WTC11 (cell line): Measurements from ENCODE around the gene ZBP1. TPM values are rescaled to one million over a fixed set of nuclear protein-coding genes. Genes with fewer than 3 reads are reported as not detected.
A peak's percentile ranks its signal among the peaks of the same experiment; 100 is the strongest.

Experiments used
- ATAC-seq: fragments of 200-7000 bp; cut with Tn5 transposase; 2 replicates; pipeline ENCODE4 v1.10.0; 2021; ENCODE audit warnings: mild to moderate bottlenecking, moderate library complexity
- CTCF ChIA-PET: fragments of 300-600 bp; sonication (Branson Sonifier 250); formaldehyde crosslinking; loops from one replicate; lab custom pipeline; 2021; ENCODE audit warnings: antibody characterized with exemption; lab: Charles Lee
- POLR2A ChIA-PET: fragments of 350-600 bp; sonication (Branson Sonifier 250); formaldehyde crosslinking; loops from one replicate; lab custom pipeline; 2021; ENCODE audit warnings: antibody characterized with exemption; lab: Charles Lee
- DNase-seq: peaks from one replicate; pipeline ENCODE4 v3.0.0; 2021; ENCODE audit warnings: low spot score
- H3K27ac Mint-ChIP-seq: 2 replicates; pipeline ENCODE4 v1.8.0; 2021; ENCODE audit warnings: mixed read lengths
- H3K27me3 Mint-ChIP-seq: 2 replicates; pipeline ENCODE4 v1.8.0; 2021; ENCODE audit warnings: low read depth, mild to moderate bottlenecking, moderate library complexity, mixed read lengths
- H3K36me3 Mint-ChIP-seq: 2 replicates; pipeline ENCODE4 v1.8.0; 2021; ENCODE audit warnings: mixed read lengths
- H3K4me1 Mint-ChIP-seq: 2 replicates; pipeline ENCODE4 v1.8.0; 2022; ENCODE audit warnings: mixed read lengths
- H3K4me3 Mint-ChIP-seq: 2 replicates; pipeline ENCODE4 v1.8.0; 2021; ENCODE audit warnings: mild to moderate bottlenecking, moderate library complexity, mixed read lengths
- H3K9me3 Mint-ChIP-seq: 2 replicates; pipeline ENCODE4 v1.8.0; 2021; ENCODE audit warnings: mixed read lengths
- CREM ChIP-seq: sonication (generic); formaldehyde crosslinking; IDR thresholded peaks from 2 replicates; pipeline ENCODE4 v1.8.1; 2022; ENCODE audit warnings: mild to moderate bottlenecking, missing genetic modification reagents, moderate library complexity
- GTF2I ChIP-seq: fragments of 250-450 bp; sonication (Bioruptor Pico); conservative IDR thresholded peaks from 2 replicates; pipeline ENCODE4 v1.4.0; 2021; ENCODE audit warnings: mild to moderate bottlenecking
- JUN ChIP-seq: sonication (generic); formaldehyde crosslinking; IDR thresholded peaks from 2 replicates; pipeline ENCODE4 v1.8.0; 2023; ENCODE audit warnings: mild to moderate bottlenecking, missing genetic modification reagents
- MYBL2 ChIP-seq: sonication (generic); formaldehyde crosslinking; IDR thresholded peaks from 2 replicates; pipeline ENCODE4 v1.8.1; 2023; ENCODE audit warnings: mild to moderate bottlenecking, moderate library complexity, missing genetic modification reagents
- NFATC4 ChIP-seq: fragments of 250-450 bp; sonication (Bioruptor Pico); IDR thresholded peaks from 2 replicates; pipeline ENCODE4 v1.9.0; 2021; ENCODE audit warnings: mild to moderate bottlenecking
- SMAD4 ChIP-seq: sonication (generic); formaldehyde crosslinking; IDR thresholded peaks from 2 replicates; pipeline ENCODE4 v1.8.0; 2022; ENCODE audit warnings: mild to moderate bottlenecking, missing genetic modification reagents
- ZNF416 ChIP-seq: fragments of 250-450 bp; sonication (Bioruptor Pico); IDR thresholded peaks from 2 replicates; pipeline ENCODE4 v1.9.0; 2021; ENCODE audit warnings: mild to moderate bottlenecking, inconsistent platforms
- ZNF423 ChIP-seq: fragments of 250-450 bp; sonication (Bioruptor Pico); IDR thresholded peaks from 2 replicates; pipeline ENCODE4 v2.1.2; 2022; ENCODE audit warnings: mild to moderate bottlenecking, moderate library complexity
- total RNA-seq: library from RNA; stranded (reverse); gene quantifications from 3 replicates; pipeline ENCODE4 v1.2.3, GENCODE V29; 2021
- TF ChIP-seq, protein P1 (sequence below): sonication (generic); formaldehyde crosslinking; IDR thresholded peaks from 2 replicates; pipeline ENCODE4 v1.8.0; 2022; ENCODE audit warnings: mild to moderate bottlenecking, missing genetic modification reagents
- TF ChIP-seq, protein P2 (sequence below): sonication (generic); formaldehyde crosslinking; IDR thresholded peaks from 2 replicates; pipeline ENCODE4 v1.8.1; 2023; ENCODE audit warnings: mild to moderate bottlenecking, moderate library complexity, missing genetic modification reagents
- TF ChIP-seq, protein P3 (sequence below): sonication (generic); formaldehyde crosslinking; IDR thresholded peaks from 2 replicates; pipeline ENCODE4 v1.8.1; 2023; ENCODE audit warnings: mild to moderate bottlenecking, missing genetic modification reagents
- TF ChIP-seq, protein P4 (sequence below): sonication (generic); formaldehyde crosslinking; IDR thresholded peaks from 2 replicates; pipeline ENCODE4 v1.8.0; 2022; ENCODE audit warnings: missing genetic modification reagents
- TF ChIP-seq, protein P5 (sequence below): sonication (generic); formaldehyde crosslinking; IDR thresholded peaks from 2 replicates; pipeline ENCODE4 v1.8.0; 2022; ENCODE audit warnings: mild to moderate bottlenecking, missing genetic modification reagents
- TF ChIP-seq, protein P6 (sequence below): sonication (generic); formaldehyde crosslinking; IDR thresholded peaks from 2 replicates; pipeline ENCODE4 v1.8.1; 2023; ENCODE audit warnings: mild to moderate bottlenecking, missing genetic modification reagents, moderate library complexity
- TF ChIP-seq, protein P7 (sequence below): fragments of 200-600 bp; IDR thresholded peaks from 2 replicates; pipeline ENCODE4 v1.8.0; 2022; ENCODE audit warnings: antibody characterized with exemption
- TF ChIP-seq, protein P8 (sequence below): fragments of 250-450 bp; sonication (Bioruptor Pico); IDR thresholded peaks from 2 replicates; pipeline ENCODE4 v2.1.2; 2022; ENCODE audit warnings: mild to moderate bottlenecking, moderate library complexity

ZBP1 gene
- total RNA-seq, 1 experiment from 2014 or later = not detected

DNA sequence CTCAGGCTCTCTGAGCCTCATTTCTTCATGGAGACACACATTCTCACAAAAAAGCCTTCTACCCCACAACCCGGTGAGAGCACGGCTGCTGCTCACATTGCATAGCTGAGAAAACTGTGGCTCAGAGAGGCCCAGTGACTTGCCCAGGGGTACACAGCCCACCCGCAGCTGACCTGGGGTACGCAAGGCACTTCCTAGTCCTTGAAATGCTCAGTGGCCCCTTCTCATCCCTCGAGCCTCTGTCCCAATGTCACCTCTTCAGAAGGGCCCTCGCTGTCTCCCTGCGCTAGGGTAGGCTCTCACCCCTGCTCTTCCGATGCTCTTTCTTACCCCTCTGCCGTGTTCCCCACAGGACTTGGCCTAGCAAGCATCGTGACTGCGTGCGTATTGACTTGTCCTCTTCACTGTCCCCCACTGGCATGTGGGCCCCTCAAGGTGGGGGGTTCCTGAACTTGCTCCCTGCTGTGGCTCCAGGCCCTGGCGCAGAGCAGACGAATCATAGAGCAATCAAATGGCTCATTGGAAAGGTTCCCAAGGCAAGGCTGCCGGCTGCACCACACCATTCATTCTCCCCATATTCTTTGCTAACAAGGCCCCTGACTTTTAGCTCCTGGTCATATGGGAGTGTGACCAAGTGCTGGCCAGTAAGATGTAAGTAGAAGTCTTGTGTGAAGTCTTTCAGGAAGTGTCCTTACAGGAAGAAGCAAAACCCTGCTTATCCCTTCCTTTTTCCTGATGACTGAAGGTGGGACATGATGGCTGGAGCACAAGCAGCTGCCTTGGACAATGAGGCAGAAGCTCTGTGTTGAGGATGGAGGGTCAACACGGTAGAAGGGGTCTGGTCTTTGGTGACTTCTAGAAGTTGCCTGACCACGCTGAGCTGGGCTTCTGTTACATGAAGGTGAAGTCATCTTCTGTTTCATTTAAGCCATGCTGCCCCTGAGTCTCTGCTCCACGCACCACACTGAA, 36.7 kb downstream of the ZBP1 start:
- ChIA-PET POLR2A (no interaction called here), CTCF (interaction anchor here (0.7 to 1.5 kb wide), 7 partner anchors 9 to 113 kb away, joined by 3 to 4 read pairs (median 3); no protein-coding TSS in a partner anchor)
- no peak overlapping the region for H3K4me3 Mint-ChIP-seq
- no peak for DNase-seq
- TF ChIP-seq SMAD4 (CRISPR knock-in tag) (no peak), JUN (no peak), ZNF423 (CRISPR knock-in tag) (no peak), MYBL2 (CRISPR knock-in tag) (0 out of 2 replicates have a peak, but pooled peaks have one; percentile 37), NFATC4 (CRISPR knock-in tag) (no peak), CREM (CRISPR knock-in tag) (no peak)
- TF ChIP-seq, protein P1, sequence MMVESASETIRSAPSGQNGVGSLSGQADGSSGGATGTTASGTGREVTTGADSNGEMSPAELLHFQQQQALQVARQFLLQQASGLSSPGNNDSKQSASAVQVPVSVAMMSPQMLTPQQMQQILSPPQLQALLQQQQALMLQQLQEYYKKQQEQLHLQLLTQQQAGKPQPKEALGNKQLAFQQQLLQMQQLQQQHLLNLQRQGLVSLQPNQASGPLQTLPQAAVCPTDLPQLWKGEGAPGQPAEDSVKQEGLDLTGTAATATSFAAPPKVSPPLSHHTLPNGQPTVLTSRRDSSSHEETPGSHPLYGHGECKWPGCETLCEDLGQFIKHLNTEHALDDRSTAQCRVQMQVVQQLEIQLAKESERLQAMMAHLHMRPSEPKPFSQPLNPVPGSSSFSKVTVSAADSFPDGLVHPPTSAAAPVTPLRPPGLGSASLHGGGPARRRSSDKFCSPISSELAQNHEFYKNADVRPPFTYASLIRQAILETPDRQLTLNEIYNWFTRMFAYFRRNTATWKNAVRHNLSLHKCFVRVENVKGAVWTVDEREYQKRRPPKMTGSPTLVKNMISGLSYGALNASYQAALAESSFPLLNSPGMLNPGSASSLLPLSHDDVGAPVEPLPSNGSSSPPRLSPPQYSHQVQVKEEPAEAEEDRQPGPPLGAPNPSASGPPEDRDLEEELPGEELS = no peak
- TF ChIP-seq, protein P2, sequence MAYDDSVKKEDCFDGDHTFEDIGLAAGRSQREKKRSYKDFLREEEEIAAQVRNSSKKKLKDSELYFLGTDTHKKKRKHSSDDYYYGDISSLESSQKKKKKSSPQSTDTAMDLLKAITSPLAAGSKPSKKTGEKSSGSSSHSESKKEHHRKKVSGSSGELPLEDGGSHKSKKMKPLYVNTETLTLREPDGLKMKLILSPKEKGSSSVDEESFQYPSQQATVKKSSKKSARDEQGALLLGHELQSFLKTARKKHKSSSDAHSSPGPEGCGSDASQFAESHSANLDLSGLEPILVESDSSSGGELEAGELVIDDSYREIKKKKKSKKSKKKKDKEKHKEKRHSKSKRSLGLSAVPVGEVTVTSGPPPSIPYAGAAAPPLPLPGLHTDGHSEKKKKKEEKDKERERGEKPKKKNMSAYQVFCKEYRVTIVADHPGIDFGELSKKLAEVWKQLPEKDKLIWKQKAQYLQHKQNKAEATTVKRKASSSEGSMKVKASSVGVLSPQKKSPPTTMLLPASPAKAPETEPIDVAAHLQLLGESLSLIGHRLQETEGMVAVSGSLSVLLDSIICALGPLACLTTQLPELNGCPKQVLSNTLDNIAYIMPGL = no peak
- peaks cover 5% of the 10 kb centered on the region; the same call in 1 of the 2 replicates for H3K36me3 Mint-ChIP-seq
- H3K27me3 Mint-ChIP-seq = peaks cover 3% of the 10 kb centered on the region; the same call in 1 of the 2 replicates
- H3K9me3 Mint-ChIP-seq = peaks cover 15% of the 10 kb centered on the region
- ATAC-seq = no peak
- peaks cover 20% of the 10 kb centered on the region for H3K4me1 Mint-ChIP-seq
- H3K27ac Mint-ChIP-seq = no peak overlapping the region

DNA sequence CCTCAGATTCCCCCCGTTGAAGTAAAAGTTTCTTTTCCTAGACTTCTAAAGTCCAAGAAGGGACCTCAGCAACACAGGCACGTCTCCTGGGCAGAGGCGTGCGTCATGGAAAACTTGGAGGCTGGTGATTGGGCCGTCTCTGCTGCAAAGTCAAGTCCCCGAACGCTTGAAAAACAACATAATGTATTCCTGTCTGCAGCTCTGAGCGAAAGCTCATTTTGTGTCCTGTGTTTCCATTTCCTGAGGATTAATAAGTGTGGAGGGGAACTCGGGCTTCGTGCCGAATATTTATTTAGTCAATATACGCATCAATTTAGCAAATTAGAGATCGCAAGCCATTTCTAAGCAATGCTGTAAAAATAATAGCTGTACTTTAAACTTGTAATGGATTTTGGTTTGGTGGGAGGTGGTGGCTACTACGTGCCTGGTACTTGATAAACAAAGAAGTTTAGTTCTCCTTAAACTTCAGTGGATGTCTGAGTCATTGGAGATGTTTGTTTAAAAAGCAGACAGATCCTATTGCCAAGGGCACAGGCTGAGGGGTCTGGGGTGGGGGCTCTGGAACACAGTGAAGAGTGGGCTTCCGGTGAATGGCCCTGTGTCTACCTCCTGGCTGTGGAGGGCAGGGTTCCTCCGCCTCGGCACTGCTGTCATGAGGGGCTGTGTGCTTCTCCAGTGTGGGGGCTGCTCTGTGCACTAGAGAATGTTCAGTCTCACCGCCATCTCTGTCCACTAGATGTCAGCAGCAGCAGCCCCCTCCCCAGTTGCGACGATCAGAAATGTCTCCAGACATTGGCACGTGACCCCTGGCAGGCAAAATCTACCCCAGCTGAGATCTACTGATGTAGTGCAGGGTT, 37.6 kb downstream of the ZBP1 start:
- H3K36me3 Mint-ChIP-seq = peaks cover 5% of the 10 kb centered on the region; the same call in 1 of the 2 replicates
- ChIA-PET CTCF (interaction anchor here (0.8 to 1.1 kb wide), 4 partner anchors 9 to 112 kb away, joined by 3 to 4 read pairs (median 3); no protein-coding TSS in a partner anchor), POLR2A (no interaction called here)
- H3K4me3 Mint-ChIP-seq = no peak overlapping the region
- DNase-seq (peak; percentile 52), ATAC-seq (peak; percentile 93)
- no peak overlapping the region for H3K27ac Mint-ChIP-seq
- peaks cover 20% of the 10 kb centered on the region for H3K4me1 Mint-ChIP-seq
- peaks cover 3% of the 10 kb centered on the region; the same call in 1 of the 2 replicates for H3K27me3 Mint-ChIP-seq
- H3K9me3 Mint-ChIP-seq = peaks cover 10% of the 10 kb centered on the region
- TF ChIP-seq, protein P3, sequence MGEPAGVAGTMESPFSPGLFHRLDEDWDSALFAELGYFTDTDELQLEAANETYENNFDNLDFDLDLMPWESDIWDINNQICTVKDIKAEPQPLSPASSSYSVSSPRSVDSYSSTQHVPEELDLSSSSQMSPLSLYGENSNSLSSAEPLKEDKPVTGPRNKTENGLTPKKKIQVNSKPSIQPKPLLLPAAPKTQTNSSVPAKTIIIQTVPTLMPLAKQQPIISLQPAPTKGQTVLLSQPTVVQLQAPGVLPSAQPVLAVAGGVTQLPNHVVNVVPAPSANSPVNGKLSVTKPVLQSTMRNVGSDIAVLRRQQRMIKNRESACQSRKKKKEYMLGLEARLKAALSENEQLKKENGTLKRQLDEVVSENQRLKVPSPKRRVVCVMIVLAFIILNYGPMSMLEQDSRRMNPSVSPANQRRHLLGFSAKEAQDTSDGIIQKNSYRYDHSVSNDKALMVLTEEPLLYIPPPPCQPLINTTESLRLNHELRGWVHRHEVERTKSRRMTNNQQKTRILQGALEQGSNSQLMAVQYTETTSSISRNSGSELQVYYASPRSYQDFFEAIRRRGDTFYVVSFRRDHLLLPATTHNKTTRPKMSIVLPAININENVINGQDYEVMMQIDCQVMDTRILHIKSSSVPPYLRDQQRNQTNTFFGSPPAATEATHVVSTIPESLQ (CRISPR knock-in tag) = no peak
- TF ChIP-seq, protein P4, sequence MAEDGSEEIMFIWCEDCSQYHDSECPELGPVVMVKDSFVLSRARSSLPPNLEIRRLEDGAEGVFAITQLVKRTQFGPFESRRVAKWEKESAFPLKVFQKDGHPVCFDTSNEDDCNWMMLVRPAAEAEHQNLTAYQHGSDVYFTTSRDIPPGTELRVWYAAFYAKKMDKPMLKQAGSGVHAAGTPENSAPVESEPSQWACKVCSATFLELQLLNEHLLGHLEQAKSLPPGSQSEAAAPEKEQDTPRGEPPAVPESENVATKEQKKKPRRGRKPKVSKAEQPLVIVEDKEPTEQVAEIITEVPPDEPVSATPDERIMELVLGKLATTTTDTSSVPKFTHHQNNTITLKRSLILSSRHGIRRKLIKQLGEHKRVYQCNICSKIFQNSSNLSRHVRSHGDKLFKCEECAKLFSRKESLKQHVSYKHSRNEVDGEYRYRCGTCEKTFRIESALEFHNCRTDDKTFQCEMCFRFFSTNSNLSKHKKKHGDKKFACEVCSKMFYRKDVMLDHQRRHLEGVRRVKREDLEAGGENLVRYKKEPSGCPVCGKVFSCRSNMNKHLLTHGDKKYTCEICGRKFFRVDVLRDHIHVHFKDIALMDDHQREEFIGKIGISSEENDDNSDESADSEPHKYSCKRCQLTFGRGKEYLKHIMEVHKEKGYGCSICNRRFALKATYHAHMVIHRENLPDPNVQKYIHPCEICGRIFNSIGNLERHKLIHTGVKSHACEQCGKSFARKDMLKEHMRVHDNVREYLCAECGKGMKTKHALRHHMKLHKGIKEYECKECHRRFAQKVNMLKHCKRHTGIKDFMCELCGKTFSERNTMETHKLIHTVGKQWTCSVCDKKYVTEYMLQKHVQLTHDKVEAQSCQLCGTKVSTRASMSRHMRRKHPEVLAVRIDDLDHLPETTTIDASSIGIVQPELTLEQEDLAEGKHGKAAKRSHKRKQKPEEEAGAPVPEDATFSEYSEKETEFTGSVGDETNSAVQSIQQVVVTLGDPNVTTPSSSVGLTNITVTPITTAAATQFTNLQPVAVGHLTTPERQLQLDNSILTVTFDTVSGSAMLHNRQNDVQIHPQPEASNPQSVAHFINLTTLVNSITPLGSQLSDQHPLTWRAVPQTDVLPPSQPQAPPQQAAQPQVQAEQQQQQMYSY (CRISPR knock-in tag) = no peak
- no peak for TF ChIP-seq ZNF416
- TF ChIP-seq, protein P5, sequence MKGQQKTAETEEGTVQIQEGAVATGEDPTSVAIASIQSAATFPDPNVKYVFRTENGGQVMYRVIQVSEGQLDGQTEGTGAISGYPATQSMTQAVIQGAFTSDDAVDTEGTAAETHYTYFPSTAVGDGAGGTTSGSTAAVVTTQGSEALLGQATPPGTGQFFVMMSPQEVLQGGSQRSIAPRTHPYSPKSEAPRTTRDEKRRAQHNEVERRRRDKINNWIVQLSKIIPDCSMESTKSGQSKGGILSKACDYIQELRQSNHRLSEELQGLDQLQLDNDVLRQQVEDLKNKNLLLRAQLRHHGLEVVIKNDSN (CRISPR knock-in tag) = peak; percentile 86
- TF ChIP-seq GTF2I (CRISPR knock-in tag) = no peak
- TF ChIP-seq, protein P6, sequence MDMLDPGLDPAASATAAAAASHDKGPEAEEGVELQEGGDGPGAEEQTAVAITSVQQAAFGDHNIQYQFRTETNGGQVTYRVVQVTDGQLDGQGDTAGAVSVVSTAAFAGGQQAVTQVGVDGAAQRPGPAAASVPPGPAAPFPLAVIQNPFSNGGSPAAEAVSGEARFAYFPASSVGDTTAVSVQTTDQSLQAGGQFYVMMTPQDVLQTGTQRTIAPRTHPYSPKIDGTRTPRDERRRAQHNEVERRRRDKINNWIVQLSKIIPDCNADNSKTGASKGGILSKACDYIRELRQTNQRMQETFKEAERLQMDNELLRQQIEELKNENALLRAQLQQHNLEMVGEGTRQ (CRISPR knock-in tag) = peak; percentile 90
- TF ChIP-seq, protein P7, sequence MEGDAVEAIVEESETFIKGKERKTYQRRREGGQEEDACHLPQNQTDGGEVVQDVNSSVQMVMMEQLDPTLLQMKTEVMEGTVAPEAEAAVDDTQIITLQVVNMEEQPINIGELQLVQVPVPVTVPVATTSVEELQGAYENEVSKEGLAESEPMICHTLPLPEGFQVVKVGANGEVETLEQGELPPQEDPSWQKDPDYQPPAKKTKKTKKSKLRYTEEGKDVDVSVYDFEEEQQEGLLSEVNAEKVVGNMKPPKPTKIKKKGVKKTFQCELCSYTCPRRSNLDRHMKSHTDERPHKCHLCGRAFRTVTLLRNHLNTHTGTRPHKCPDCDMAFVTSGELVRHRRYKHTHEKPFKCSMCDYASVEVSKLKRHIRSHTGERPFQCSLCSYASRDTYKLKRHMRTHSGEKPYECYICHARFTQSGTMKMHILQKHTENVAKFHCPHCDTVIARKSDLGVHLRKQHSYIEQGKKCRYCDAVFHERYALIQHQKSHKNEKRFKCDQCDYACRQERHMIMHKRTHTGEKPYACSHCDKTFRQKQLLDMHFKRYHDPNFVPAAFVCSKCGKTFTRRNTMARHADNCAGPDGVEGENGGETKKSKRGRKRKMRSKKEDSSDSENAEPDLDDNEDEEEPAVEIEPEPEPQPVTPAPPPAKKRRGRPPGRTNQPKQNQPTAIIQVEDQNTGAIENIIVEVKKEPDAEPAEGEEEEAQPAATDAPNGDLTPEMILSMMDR = peak; percentile 36; the same call in 1 of the 2 replicates
- TF ChIP-seq, protein P8, sequence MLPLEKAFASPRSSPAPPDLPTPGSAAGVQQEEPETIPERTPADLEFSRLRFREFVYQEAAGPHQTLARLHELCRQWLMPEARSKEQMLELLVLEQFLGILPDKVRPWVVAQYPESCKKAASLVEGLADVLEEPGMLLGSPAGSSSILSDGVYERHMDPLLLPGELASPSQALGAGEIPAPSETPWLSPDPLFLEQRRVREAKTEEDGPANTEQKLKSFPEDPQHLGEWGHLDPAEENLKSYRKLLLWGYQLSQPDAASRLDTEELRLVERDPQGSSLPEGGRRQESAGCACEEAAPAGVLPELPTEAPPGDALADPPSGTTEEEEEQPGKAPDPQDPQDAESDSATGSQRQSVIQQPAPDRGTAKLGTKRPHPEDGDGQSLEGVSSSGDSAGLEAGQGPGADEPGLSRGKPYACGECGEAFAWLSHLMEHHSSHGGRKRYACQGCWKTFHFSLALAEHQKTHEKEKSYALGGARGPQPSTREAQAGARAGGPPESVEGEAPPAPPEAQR (CRISPR knock-in tag) = no peak
